NCI-H2196 treated with DMSO at 0.1 percent for 48 hours (cell line): ENCODE results near the gene ASTL.
"Not testable (repeated sequence)": the region's sequence is repeated elsewhere in the genome, so short reads cannot be mapped to it uniquely, and the experiment has no call there.

Experiments used
- DNase-seq: peaks from one replicate; lab custom pipeline; 2025; ENCODE audit not compliant: unreplicated experiment; lab: John Stamatoyannopoulos, UW

ASTL gene

GRCh38 chr2:96146153-96146880 lies 8.0 kb upstream of the ASTL start:
- DNase-seq, result no peak

DNA sequence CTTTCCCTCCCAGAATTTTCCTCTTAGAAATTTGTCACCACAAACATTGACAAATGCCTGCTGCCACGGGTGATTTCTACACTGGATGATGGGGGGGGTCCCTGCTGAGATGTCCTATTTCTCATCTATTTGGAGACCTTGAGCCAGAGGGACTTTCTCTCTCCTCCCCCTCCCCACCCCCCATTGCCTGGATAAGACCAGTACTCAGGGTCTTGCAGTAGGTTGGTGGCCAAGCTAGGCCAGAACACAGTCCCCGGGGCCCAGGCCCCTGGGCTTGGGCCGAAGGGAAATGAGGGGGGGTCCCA lies 7.5 kb upstream of the ASTL start:
- DNase-seq, result no peak

GRCh38 chr2:96145036-96145847 lies 6.9 kb upstream of the ASTL start, which contains the start of gene DUSP2:
DUSP2 (minus strand) TSS chr2:96145440; CDS start chr2:96145354, 86 bp downstream.
- DNase-seq, result peak; percentile 67

DNA sequence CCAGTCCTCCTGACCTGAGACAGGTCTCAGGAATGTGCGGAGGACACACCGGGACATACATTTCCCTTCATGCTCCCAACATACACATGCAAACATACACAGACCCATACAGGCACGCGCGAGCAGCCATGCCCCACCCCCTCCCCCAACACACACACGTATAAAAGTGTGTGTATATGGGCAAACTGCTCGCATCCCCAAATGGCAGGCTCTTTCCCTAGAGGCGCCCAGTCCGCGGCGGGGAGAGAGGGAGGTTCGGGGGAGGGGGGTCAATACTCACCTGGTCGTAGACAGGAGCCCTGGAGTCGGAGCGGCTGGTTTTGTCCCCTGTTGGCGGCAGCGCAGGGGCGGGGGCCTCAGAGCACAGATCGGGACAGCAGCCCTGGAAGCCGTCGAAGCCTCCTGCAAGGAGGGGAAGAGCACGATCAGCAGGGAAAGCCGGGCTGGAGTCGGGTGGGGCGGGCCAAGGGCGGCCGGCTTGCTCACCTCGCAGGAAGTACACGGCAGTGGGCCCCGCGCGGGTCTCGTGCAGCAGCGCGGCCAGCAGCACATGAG lies 6.3 kb upstream of the ASTL start:
- no peak for DNase-seq

GRCh38 chr2:96143848-96144480 lies 5.7 kb upstream of the ASTL start:
- DNase-seq, result no peak

- no peak for DNase-seq
Measured at GRCh38 chr2:96143231-96143847, 5.0 kb upstream of the ASTL start.

- DNase-seq, result no peak
Measured at GRCh38 chr2:96142217-96143113, 4.2 kb upstream of the ASTL start.

DNA sequence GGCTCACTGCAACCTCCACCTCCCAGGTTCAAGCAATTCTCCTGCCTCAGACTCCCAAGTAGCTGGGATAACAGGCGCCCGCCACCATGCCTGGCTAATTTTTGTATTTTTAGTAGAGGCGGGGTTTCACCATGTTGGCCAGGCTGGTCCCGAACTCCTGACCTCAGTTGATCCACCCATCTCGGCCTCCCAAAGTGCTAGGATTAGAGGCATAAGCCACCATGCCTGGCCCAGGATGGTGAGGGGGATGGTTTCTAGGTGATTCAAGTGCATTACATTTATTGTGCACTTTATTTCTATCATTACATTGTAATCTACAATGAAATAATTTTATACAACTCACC lies 3.3 kb upstream of the ASTL start:
- DNase-seq, result not testable (repeated sequence)

DNA sequence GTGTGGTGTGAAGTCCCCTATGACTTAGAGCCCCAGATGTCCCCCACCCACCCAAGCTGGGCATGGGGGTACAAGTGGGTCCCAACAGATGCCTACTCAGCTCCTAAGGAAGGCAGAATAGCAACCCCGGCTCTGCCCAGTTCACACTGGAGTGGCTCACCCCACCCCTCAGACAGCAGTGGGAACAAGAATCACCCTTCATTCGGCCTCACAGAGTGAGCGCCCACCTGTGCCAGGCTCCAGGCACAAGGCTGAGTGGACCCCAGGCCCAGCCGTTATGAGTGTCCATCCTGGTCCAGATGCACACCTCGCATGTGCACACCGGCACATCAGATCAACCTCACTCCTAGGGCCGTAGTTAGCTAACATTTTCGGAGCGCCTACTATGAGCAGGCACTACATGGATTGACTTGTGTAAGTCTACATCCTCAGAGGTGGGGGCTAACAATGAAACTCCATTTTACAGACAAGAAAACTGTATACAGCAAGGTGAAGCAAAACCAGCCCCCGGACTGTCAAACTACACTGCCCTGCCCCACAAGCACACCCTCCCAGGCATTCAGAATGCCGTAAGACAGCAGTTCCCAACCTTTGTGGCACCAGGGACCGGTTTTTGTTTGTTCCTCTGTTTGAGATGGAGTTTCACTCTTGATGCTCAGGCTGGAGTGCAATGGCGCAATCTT lies 2.8 kb upstream of the ASTL start:
- no peak for DNase-seq

GRCh38 chr2:96139181-96139758 lies 968 bp upstream of the ASTL start:
- no peak for DNase-seq

GRCh38 chr2:96137321-96138178 lies 752 bp downstream of the ASTL start:
- no peak for DNase-seq

- no peak for DNase-seq
Measured at GRCh38 chr2:96136129-96136720, 2.1 kb downstream of the ASTL start.

DNA sequence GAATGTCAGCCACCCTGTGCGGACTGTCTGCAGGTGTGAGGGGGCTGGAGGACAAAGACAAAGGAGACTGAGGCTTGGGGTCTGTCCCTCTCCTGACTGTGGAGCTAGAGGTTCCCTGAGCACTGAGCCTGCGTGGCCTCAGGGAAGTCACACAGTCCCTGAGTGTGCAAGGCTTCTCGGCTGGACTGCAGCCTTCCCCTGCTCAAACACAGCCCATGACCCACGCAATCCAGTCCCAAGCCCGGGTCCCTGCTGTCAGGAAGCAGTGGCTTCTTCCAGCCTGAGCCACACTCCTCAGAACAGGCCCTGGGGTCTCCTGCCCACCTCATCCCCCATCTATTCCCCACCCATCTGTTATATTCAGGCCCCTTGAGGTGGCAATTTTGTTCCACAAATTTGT lies 2.7 kb downstream of the ASTL start:
- no peak for DNase-seq

DNA sequence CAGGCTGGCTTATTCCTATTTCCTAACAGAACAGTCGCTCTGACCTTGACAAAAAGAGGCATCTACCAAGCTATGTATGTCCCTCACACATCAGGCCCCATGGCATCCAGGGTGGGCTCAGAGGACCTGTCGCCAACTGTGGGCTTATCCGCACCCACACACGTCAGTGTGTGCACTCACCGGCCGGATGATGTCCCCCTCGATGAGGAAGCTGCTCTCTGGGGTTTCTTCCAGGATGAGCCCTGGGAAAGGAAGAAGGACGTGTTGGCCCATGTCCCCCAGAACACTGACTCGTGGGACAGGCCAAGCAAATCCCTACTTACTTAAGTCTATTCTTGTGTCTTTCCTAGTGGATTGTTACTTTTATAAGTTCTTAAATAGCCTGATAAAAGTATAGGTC lies 3.1 kb downstream of the ASTL start:
- DNase-seq, result no peak

GRCh38 chr2:96134421-96134820 lies 3.9 kb downstream of the ASTL start:
- DNase-seq, result no peak

- DNase-seq, result no peak
Measured at GRCh38 chr2:96131813-96132745, 6.2 kb downstream of the ASTL start.

DNA sequence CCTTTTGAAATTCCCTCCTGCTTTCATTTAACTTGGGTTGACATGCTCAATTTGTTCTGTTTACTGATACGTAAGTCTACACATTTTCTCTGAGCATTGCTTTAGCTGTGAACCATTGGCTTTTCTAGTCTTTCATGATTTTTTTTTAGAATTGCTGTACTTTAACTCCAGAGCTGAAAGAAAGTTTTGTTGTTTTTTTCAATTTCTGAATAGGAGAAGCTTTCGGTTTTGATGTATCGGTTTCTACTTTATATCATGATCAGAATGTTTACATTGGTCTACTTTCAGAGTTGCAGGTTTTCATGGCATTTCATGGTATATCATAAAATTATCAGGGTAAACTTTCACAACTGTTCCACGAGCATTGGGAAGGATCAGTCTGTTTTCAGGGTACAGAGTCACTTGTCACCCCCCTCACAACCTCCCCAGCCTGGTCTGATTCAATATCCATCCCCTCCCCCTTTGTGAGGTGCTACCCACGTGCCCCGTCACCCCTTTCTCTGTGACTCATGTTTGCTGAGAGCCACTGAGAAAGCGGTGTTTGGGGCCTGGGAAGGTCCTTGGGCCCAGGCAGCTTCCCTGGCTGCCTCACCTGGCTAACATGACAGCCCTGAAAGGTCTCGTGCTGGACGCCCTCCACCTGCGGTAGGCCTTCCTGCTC lies 7.0 kb downstream of the ASTL start:
- no peak for DNase-seq
